SK-MEL-5 (cell line): Measurements from ENCODE around the gene ARHGEF37. TPM values are rescaled to one million over a fixed set of nuclear protein-coding genes. Genes with fewer than 3 reads are reported as not detected.
"Not testable (repeated sequence)": the region's sequence is repeated elsewhere in the genome, so short reads cannot be mapped to it uniquely, and the experiment has no call there.

Experiments used
- DNase-seq: peaks from one replicate; pipeline ENCODE4 v3.0.0-alpha.2; 2016; ENCODE audit warnings: low read depth, low spot score
- in situ Hi-C: cut with HindIII; loops from 2 replicates; pipeline ENCODE4 v1.10.0; 2016; ENCODE audit warnings: low sequenced_read_pairs, high pct_unique_total_duplicates, low pct_unique_long_range_greater_than_20kb
- total RNA-seq: library from RNA; depleted of rRNA; stranded (reverse); fragments of >200 nt; shearing (Covaris generic); gene quantifications from 2 replicates; pipeline ENCODE4 v1.2.3, GENCODE V29; 2014

ARHGEF37 gene
- total RNA-seq, 1 experiment from 2014 or later = 2.6 TPM

DNA sequence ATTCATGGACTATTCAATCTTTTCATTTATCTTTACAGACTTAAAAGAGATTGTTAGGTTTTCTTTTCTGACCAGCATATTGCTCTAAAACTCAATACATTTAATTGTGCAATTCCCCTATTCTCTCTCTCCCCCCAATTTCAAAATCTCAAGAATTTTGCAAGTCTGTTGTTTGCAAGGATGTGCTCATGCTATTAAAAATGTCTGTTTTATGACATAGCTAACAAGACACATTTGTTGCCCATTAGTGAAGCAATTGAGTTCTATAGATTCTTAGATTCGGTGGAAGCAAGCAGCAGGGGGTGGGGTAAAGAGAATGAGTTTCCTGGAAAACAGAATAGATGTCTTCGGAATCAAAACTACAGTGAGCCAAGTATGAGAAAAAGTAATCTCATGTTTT, 21.6 kb upstream of the ARHGEF37 start:
- in situ Hi-C loops = no loop called here
- DNase-seq = no peak

DNA sequence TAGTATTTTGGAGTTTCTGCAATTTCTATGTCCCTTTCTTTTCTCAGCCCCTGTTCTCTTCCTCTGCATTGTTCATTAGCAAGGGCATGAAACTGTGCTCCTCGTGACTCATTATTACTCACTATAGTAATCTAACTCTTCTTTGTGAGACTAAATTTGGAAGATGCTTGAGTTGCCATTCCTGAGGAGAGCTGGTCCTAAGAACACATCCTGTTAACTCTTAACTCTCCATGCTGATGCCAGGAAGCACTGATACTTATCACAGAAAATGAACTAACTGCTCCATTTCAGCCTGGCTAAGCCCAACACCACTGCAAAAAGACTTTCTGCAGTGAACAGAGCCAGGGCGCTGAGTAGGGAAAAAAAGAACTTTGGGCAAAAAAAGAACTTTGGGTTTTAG, 19.4 kb upstream of the ARHGEF37 start:
- DNase-seq = peak; percentile 87
- in situ Hi-C loops = no loop called here

DNA sequence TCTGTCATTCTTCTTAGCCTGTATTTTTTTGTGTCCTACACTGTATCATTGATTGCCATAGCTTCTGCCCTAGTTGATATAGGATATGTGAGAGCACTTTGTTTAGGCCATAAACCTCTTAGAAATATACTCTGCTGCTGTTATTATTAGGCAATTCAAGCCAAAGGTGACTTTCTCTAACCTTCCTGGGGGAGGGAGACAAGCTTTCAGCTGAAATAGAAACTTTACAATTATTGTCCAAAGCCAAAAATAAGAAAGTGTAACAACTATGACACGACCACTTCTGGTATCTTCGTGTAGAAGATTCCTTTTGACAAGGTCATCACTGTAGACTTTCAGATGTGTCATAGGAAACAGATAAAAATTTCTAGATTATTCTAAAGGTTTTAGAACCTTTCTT, 17.8 kb upstream of the ARHGEF37 start:
- no peak for DNase-seq
- in situ Hi-C loops = no loop called here

DNA sequence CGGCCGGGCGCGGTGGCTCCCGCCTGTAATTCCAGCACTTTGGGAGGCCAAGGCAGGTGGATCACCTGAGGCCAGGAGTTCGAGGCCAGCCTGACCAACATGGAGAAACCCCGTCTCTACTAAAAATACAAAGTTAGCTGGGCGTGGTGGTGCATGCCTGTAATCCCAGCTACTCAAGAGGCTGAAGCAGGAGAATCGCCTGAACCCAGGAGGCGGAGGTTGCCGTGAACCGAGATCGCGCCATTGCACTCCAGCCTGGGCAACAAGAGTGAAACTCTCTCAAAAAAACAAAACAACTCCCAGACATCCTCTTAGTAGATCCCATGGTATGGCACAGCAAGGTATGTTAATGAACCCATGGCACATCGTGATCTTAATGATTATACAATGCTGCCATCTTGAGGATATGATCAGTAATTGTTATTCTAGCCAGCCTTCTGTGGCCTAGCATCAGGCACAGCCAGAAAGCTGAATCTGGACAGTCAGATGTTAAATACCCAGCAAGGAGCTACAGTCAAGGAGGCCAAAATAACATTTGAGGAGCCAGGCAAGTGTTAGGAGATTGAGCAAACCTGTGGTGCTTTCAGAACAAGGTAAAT, 16.7 kb upstream of the ARHGEF37 start:
- in situ Hi-C loops = not testable (repeated sequence)
- DNase-seq = peak; percentile 87

DNA sequence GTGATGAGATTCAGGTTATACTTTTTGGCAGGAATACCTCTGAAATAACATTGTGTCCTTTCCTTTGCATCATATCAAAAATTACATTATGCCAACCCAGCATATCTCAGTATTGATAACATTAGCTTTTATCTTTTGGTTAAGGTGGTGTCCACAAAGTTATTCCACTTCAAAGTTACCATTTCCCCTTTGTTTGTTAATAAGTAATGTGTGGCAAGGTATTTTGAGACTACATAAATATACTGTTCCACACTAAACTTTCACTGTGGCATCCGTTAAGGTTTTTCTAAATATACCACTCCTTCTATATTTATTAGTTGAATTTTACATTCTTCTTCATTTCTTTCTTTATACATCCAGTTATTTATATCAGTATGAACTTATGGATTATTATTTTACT, 14.1 kb upstream of the ARHGEF37 start:
- in situ Hi-C loops = no loop called here
- DNase-seq = no peak

DNA sequence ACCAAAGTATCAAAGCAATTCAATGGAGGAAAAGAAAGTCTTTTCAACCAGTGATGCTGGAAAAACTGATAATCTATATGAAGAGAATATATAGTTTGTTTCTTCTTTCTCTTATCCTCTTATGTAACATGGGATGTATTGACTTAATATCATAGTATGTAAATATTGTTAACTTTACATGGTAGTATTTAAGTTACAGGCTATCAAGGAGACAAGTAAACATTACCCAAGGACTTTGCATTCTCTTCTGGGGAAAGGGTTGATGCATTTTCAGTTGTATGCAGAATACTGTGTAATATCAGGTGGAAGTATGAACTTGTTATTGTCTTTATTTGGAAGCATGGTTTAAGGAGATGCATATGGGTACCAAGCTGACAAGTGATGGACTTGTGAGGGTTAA, 9.1 kb upstream of the ARHGEF37 start:
- in situ Hi-C loops = no loop called here
- no peak for DNase-seq

DNA sequence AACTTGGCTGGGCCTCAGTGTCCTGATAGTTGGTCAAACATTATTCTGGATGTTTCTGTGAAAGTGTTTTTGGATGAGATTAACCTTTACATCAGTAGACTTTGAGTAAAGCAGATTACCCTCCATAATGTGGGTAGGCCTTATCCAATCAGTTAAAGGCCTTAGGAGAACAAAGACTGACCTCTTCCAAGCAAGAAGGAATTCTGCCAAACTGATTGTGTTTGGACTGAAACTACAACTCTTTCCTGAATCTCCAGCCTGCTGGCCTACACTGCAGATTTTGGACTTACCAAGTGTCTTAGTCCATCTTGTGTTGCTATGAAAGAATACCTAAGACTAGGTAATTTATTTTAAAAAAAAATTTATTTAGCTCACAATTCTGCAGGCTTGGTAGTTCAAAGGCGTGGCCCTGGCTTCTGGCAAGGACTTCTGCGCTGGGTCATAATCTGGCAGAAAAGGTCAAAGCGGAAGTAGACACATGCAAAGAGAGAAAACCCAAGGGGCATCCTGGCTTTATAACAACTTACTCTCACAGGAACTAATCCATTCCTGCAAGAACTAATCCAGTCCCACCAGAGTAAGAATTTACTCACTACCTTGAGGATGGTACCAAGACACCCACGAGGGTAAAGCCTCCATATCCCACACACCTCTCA, 8.6 kb upstream of the ARHGEF37 start:
- in situ Hi-C loops = no loop called here

DNA sequence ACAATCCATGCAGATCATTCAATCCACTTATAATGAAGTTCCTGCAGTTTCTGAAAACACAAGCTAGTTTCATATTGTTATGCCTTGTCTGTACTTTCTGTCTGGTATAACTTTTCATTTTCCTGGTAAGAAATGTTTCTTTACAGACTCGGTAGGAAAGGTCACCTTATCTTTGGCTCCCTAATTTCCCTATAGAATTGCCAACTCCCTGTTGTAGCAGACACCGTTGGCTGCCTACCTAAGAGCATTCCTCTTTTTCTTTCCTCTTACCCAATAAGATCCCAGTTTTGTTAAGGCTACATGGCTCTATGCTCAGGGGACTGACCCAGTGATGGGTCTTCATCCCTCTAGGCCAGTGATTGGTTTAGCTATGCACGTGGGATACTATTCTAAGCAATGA, 6.2 kb upstream of the ARHGEF37 start:
- in situ Hi-C loops = no loop called here
- DNase-seq = no peak

More for the DNA sequence above, 8.6 kb upstream of the ARHGEF37 start:
- DNase-seq = no peak

DNA sequence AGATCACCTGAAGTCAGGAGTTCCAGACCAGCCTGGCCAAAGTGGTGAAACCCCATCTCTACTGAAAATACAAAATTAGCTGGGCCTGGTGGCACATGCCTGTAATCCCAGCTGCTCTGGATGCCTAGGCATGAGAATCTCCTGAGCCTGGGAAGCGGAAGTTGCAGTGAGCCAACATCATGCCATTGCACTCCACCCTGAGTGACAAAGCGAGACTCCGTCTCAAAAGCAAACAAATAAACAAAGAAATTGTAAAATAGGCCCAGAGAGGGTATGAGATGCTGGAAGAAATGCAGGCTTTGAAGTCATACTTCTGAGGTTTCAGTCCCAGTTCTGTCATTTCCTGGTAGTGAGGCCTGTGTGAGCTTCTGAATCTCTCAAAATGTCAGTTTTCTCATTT, 5.3 kb upstream of the ARHGEF37 start:
- in situ Hi-C loops = no loop called here
- no peak for DNase-seq

DNA sequence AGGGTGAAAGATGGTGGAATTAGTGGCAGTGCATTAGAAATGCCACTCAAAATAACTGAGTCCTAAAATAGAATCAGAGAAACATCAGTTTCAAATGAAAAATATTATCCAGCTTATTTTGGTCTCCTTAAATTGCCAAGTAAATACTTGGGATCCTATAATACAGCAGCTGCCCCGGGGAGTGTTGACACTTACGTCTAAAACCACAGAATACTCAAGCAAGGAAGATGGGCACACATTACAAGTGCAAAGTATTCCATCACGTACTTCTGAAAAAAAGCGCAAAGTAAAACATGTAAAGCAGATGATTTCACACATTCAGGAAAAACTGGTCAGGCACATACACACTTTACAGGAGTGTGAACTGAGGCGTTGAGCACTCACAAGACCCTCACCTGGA, 2.4 kb upstream of the ARHGEF37 start:
- in situ Hi-C loops = no loop called here
- no peak for DNase-seq

DNA sequence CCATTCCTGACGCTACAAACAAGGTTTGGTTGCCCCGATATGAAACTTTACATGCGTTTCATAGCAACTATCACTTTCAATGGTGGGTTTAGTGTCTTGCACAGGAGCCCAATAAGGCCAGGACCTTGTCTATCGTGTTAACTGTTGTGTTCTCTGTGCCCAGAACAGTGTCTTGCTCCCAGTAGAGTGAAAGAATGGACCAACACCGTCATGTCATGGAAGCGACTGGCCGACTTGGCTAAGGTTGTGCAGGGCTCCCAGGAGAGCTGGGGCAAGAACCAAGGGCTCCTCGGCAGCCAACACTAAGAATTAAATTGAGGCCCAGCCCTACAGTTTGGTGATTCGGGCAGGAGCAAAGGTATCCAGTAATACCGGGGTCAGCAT, 498 bp upstream of the ARHGEF37 start:
- in situ Hi-C loops = no loop called here
- no peak for DNase-seq

DNA sequence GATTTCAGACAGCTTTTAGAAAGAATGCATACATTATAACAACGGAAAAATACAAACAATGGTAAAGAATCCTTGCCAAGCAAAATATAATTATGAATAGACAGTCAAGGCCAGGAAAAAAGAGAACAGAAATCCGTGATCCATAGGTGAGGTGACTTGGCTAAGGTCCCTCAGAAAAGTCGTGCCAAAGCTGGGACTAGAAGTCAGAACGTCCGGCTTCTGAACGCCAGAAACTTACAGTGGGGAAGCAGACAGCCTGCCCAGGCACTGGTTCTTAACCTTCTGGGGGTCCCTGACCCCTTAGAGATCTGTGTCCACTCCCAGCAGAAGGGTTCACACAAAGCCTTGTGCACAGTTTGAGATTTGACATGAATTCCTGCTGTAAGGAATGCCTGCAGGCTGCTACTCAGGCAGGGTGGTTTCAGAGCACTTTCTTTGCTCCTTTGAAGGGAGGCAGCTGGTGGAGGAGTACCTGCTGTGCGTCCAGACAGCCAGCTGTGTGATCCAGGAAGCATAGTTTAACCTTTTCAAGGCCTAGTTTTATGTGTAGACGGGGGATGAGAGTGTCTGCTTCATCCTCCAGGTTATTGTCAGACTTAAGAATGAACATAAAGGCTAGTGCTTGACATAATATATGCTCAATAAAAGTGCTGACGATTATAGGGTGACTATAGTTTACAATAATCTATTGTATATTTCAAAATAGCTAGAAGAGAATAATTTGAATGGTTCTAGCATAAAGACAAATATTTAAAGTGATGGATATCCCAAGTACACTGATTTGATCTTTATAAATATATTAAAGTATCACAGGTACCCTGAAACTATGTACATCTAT, 852 bp downstream of the ARHGEF37 start:
- in situ Hi-C loops = no loop called here
- DNase-seq = no peak

DNA sequence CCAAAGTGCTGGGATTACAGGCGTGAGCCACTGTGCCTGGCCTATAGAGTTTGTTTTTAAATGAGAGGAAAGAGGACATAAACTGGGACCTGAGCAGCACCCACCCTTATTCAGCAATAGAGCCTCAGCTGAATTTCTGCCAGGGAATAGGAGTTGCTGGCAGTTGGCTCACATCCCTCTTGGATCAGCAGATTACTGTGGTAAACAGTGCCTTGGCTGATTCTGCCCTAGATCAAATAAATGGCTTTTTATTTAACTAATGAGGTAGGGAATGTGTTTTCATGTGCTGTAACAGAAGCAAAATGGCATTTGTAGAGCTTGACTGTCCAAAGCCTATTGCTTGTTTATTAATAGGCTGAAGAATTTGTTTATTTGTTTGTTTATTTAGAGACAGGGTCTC, 2.1 kb downstream of the ARHGEF37 start:
- no peak for DNase-seq

DNA sequence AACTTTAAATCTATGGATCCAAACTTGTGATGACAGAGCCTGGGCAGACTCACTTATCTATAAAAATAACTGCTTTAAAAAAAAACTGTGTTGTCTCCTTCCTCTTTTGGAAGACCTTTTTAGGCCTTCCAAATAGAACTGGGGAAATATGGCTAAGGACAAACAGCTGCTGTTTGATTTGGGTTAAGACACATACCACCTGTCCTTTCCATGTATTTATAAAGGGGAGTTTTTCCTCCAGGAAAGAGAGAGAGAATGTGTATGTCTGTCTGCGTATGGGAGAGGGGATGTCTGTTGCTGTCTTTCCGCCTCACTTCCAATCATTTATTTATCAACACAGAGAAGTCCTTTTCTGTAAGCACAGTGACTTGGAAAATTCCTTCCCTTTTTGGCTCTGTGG, 2.8 kb downstream of the ARHGEF37 start:
- in situ Hi-C loops = no loop called here
- no peak for DNase-seq

More for the DNA sequence above, 2.1 kb downstream of the ARHGEF37 start:
- in situ Hi-C loops = no loop called here

DNA sequence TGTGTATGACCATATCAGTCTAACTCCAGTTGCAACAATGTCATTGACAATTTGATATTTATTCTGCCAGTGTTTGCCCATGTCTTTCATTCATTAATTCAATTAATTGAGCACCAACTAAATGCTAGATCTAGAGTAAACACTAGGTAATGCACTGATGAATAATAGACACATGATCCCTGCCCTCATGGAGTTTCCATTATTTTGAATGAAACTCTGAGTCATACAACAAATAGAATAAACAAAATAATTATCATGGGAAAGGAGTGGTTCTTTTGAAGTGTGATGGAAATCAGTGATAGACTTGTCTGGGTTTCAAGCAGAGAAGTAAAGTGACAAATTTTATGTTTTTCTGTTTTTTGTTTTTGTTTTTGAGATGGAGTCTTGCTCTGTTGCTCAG, 4.6 kb downstream of the ARHGEF37 start:
- in situ Hi-C loops = no loop called here

DNA sequence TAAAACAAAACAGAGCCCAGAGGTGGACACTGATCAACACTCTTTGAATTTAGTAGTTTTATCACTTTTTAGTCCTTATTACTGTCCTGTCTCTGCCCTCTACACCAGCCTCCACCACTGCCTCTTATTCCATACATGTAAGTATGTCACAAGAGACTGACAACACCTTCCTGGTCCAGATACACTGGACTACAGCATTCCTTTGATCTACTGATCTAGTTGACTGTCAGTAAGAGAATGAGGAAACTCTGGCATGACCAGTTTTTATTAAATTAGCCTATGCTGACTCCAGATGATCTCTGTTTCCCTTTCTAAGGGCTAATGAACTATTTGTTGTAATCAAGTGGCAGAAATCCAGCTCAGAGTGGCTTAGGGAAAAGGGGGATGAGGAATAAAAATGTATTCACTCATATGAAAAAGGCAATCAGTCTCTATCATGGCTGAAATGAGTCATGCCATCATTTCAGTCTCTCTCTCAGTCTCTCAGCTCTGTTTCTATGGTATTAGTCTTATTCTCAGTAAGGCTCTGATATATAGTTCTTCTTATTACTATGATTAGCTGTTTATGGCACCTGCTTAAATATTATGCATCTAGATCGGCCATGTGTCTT, 5.5 kb downstream of the ARHGEF37 start:
- DNase-seq = no peak
- in situ Hi-C loops = no loop called here

More for the DNA sequence above, 4.6 kb downstream of the ARHGEF37 start:
- DNase-seq = no peak

DNA sequence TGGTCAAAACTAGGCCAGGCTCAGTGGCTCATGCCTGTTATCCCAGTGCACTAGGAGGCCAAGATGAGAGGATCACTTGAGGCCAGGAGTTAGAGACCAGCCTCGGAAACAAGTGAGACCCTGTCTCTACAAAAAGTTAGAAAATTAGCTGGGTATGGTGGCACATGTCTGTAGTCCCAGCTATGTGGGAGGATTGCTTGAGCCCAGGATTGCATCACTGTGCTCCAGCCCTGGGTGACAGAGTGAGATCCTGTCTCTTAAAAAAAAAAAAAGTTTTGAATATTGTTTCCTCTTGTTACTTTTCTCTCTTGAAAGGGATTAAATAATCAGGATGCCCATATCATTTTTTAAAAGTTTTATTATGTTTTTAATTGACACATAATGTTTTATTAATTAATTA, 7.6 kb downstream of the ARHGEF37 start:
- in situ Hi-C loops = no loop called here
- DNase-seq = no peak

DNA sequence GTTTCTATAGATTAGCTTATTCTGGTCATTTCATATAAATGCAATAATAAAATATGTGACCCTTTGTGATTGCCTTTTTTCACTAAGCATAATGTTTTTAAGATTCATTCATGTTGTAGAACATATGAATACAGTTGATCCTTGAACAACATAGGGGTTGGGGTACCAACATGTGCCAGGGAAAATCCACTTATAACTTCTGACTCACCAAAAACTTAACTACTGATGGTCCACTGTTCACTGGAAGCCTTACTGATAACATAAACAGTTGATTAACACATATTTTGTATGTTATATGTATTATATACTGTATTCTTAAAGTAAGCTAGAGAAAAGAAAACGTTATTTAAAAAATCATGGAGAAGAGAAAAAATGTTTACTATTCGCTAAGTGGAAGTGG, 12.1 kb downstream of the ARHGEF37 start:
- DNase-seq = no peak
- in situ Hi-C loops = no loop called here
